Common myeloid progenitor, CD34-positive (primary cell): ENCODE measurements around the gene RIPK1.

Experiments used
- CTCF ChIA-PET: fragments of 350-600 bp; sonication (Branson Sonifier 250); formaldehyde crosslinking; loops from one replicate; lab custom pipeline; 2021; ENCODE audit warnings: antibody characterized with exemption; lab: Charles Lee
- POLR2A ChIA-PET: fragments of 350-600 bp; sonication (Branson Sonifier 250); formaldehyde crosslinking; loops from one replicate; lab custom pipeline; 2021; ENCODE audit warnings: antibody characterized with exemption; lab: Charles Lee
- DNase-seq, 3 donors: peaks; one replicate each; pipeline versions ENCODE4 v3.0.0 to v3.0.0-alpha.2; 2013
- H3K27ac ChIP-seq, 2 experiments: 1 replicate in 1 of 2; 2 replicates in 1 of 2; pipeline ENCODE4 v1.7.0; 2013; ENCODE audit warnings: inconsistent platforms in 2 of 2, low read length in 2 of 2, mild to moderate bottlenecking in 2 of 2, low read depth in 1 of 2, moderate library complexity in 1 of 2; ENCODE audit not compliant: severe bottlenecking in 2 of 2, insufficient read depth in 1 of 2, poor library complexity in 1 of 2
- H3K27me3 ChIP-seq, 5 experiments: replicated peaks in 2 of 5; 1 replicate in 3 of 5; 2 replicates in 2 of 5; pipeline versions ENCODE4 v1.6.1 to v1.7.0; 2013; ENCODE audit warnings: low read length in 4 of 5, mild to moderate bottlenecking in 2 of 5, moderate library complexity in 2 of 5, inconsistent platforms in 1 of 5; ENCODE audit not compliant: insufficient read depth in 5 of 5, control insufficient read depth in 4 of 5
- H3K36me3 ChIP-seq, 4 experiments: 1 replicate in 2 of 4; 2 replicates in 2 of 4; pipeline versions ENCODE4 v1.6.1 to v1.7.0; 2013; ENCODE audit warnings: low read length in 3 of 4, control low read depth in 1 of 4, mild to moderate bottlenecking in 1 of 4; ENCODE audit not compliant: control insufficient read depth in 4 of 4, insufficient read depth in 4 of 4
- H3K4me1 ChIP-seq, 4 experiments: 1 replicate in 3 of 4; 2 replicates in 1 of 4; pipeline versions ENCODE4 v1.6.1 to v1.7.1; 2013; ENCODE audit warnings: low read length in 3 of 4, mild to moderate bottlenecking in 3 of 4, control low read depth in 1 of 4, inconsistent platforms in 1 of 4, moderate library complexity in 1 of 4; ENCODE audit not compliant: control insufficient read depth in 4 of 4, insufficient read depth in 4 of 4; ENCODE audit errors: control extremely low read depth in 1 of 4
- H3K4me3 ChIP-seq, 7 experiments: 1 replicate in 4 of 7; 2 replicates in 3 of 7; pipeline versions ENCODE4 v1.5.1 to v1.7.0; 2013; ENCODE audit warnings: mild to moderate bottlenecking in 7 of 7, low read length in 6 of 7, moderate library complexity in 6 of 7, inconsistent platforms in 2 of 7, low read depth in 2 of 7, control low read depth in 1 of 7; ENCODE audit not compliant: insufficient read depth in 4 of 7, control insufficient read depth in 1 of 7; ENCODE audit errors: extremely low read depth in 1 of 7
- H3K9me3 ChIP-seq, 5 experiments: 1 replicate in 4 of 5; 2 replicates in 1 of 5; pipeline versions ENCODE4 v1.6.1 to v1.7.1; 2013; ENCODE audit warnings: low read length in 4 of 5, mild to moderate bottlenecking in 2 of 5, inconsistent platforms in 1 of 5, low read depth in 1 of 5, moderate library complexity in 1 of 5; ENCODE audit not compliant: control insufficient read depth in 4 of 5, insufficient read depth in 2 of 5; ENCODE audit errors: control extremely low read depth in 1 of 5
- WGBS: methylation state at CpG from one replicate; pipeline ENCODE4 v1.1.5; 2013; ENCODE audit not compliant: insufficient coverage; 5-methylcytosine and 5-hydroxymethylcytosine counted together

RIPK1 gene

GRCh38 chr6:3035397-3035796 lies 32.9 kb upstream of the RIPK1 start:
- peaks cover 0 to 2% (median 0%) of the 10 kb centered on the region in 5 experiments for H3K9me3 ChIP-seq
- no peak overlapping the region for H3K4me3 ChIP-seq
- CTCF ChIA-PET = interaction anchor here (0.6 to 1.5 kb wide), 3 partner anchors 8 to 146 kb away, joined by 3 to 8 read pairs (median 3); partner anchors contain the start of gene NQO2
- H3K4me1 ChIP-seq = peaks cover 0 to 3% (median under 1%) of the 10 kb centered on the region in 4 experiments
- no peaks in the 10 kb centered on the region for H3K27me3 ChIP-seq
- POLR2A ChIA-PET = interaction anchor here (0.6 kb wide), 1 partner anchor 219 kb away, joined by 3 read pairs; no protein-coding TSS in a partner anchor
- H3K36me3 ChIP-seq = no peaks in the 10 kb centered on the region
- WGBS = 73% methylated on average over 4 of the region's 5 CpGs
- no peak for DNase-seq
- H3K27ac ChIP-seq = no peak overlapping the region

- peaks cover 0 to 3% (median under 1%) of the 10 kb centered on the region in 4 experiments for H3K4me1 ChIP-seq
- ChIA-PET CTCF (interaction anchor here (1.5 to 2.1 kb wide), 2 partner anchors 8 to 10 kb away, joined by 8 to 9 read pairs; no protein-coding TSS in a partner anchor), POLR2A (no interaction called here)
- WGBS = 90% methylated on average over 14 of the region's 19 CpGs
- peaks cover 0 to 2% (median 0%) of the 10 kb centered on the region in 5 experiments for H3K9me3 ChIP-seq
- H3K27me3 ChIP-seq = no peaks in the 10 kb centered on the region
- no peak for DNase-seq
- H3K36me3 ChIP-seq = no peaks in the 10 kb centered on the region
- no peak overlapping the region for H3K27ac ChIP-seq
- H3K4me3 ChIP-seq = no peak overlapping the region
Measured at GRCh38 chr6:3036861-3037637, 31.2 kb upstream of the RIPK1 start.

- 69% methylated on average over 6 of the region's 7 CpGs for WGBS
- Histone ChIP-seq H3K4me3 (no peak overlapping the region), H3K27me3 (no peaks in the 10 kb centered on the region), H3K4me1 (peaks cover 0 to 3% (median under 1%) of the 10 kb centered on the region in 4 experiments), H3K9me3 (peaks cover 0 to 2% (median 0%) of the 10 kb centered on the region in 5 experiments), H3K36me3 (no peaks in the 10 kb centered on the region), H3K27ac (no peak overlapping the region)
- ChIA-PET POLR2A (no interaction called here), CTCF (interaction anchor here (1.4 to 3.1 kb wide), 4 partner anchors 9 to 36 kb away, joined by 3 to 16 read pairs (median 10); no protein-coding TSS in a partner anchor)
- no peak for DNase-seq
Measured at GRCh38 chr6:3037638-3038365, 30.5 kb upstream of the RIPK1 start.

- POLR2A ChIA-PET = no interaction called here
- H3K4me3 ChIP-seq = no peak overlapping the region
- peaks cover 0 to 2% (median 0%) of the 10 kb centered on the region in 5 experiments for H3K9me3 ChIP-seq
- no peaks in the 10 kb centered on the region for H3K27me3 ChIP-seq
- peaks cover 0 to 3% (median under 1%) of the 10 kb centered on the region in 4 experiments for H3K4me1 ChIP-seq
- no peaks in the 10 kb centered on the region for H3K36me3 ChIP-seq
- 100% methylated on average over 1 of the region's 3 CpGs for WGBS
- DNase-seq = no peak
- CTCF ChIA-PET = interaction anchor here (0.9 to 3.1 kb wide), 6 partner anchors 11 to 37 kb away, joined by 3 to 16 read pairs (median 6); no protein-coding TSS in a partner anchor
- no peak overlapping the region for H3K27ac ChIP-seq
Measured at GRCh38 chr6:3039384-3039783, 28.9 kb upstream of the RIPK1 start.

GRCh38 chr6:3041147-3041546 lies 27.1 kb upstream of the RIPK1 start:
- Histone ChIP-seq H3K9me3 (no peaks in the 10 kb centered on the region), H3K27me3 (no peaks in the 10 kb centered on the region), H3K4me1 (peaks cover 0 to 7% (median 3%) of the 10 kb centered on the region in 4 experiments), H3K27ac (no peak overlapping the region), H3K4me3 (no peak overlapping the region), H3K36me3 (no peaks in the 10 kb centered on the region)
- ChIA-PET POLR2A (no interaction called here), CTCF (no interaction called here)
- no peak for DNase-seq
- 100% methylated on average over 2 of the region's 3 CpGs for WGBS

GRCh38 chr6:3041606-3042005 lies 26.7 kb upstream of the RIPK1 start:
- Histone ChIP-seq H3K4me3 (no peak overlapping the region), H3K36me3 (no peaks in the 10 kb centered on the region), H3K27me3 (no peaks in the 10 kb centered on the region), H3K27ac (no peak overlapping the region), H3K9me3 (no peaks in the 10 kb centered on the region), H3K4me1 (peaks cover 0 to 7% (median 3%) of the 10 kb centered on the region in 4 experiments)
- DNase-seq = no peak
- CTCF ChIA-PET = no interaction called here
- POLR2A ChIA-PET = no interaction called here
- WGBS = 93% methylated on average over 2 of the region's 2 CpGs
